Endodermal cell (in vitro differentiated cells): ENCODE results near the gene TMC8. TPM values are rescaled to one million over a fixed set of nuclear protein-coding genes. Genes with fewer than 3 reads are reported as not detected.

Source experiments
- DNase-seq: peaks from one replicate; pipeline ENCODE4 v3.0.0-alpha.2; 2017
- H3K27ac ChIP-seq: 2 replicates; pipeline ENCODE4 v1.5.1; 2013; ENCODE audit warnings: mild to moderate bottlenecking, low read depth, low read length, moderate library complexity
- H3K27me3 ChIP-seq: 2 replicates; pipeline ENCODE4 v1.6.1; 2013; ENCODE audit warnings: mild to moderate bottlenecking, low read length, moderate library complexity; ENCODE audit not compliant: insufficient read depth, control insufficient read depth, poor library complexity, severe bottlenecking
- H3K36me3 ChIP-seq: 2 replicates; pipeline ENCODE4 v1.7.0; 2013; ENCODE audit warnings: mild to moderate bottlenecking, low read length, moderate library complexity; ENCODE audit not compliant: control insufficient read depth, insufficient read depth
- H3K4me1 ChIP-seq: one replicate; pipeline ENCODE4 v1.7.0; 2013; ENCODE audit warnings: low read length; ENCODE audit not compliant: control insufficient read depth, insufficient read depth
- H3K4me3 ChIP-seq: 2 replicates; pipeline ENCODE4 v1.5.1; 2013; ENCODE audit warnings: mild to moderate bottlenecking, low read length, moderate library complexity
- H3K9ac ChIP-seq: 2 replicates; pipeline ENCODE4 v1.6.1; 2013; ENCODE audit warnings: mild to moderate bottlenecking, low read length, moderate library complexity; ENCODE audit not compliant: poor library complexity, severe bottlenecking; ENCODE audit errors: extremely low read depth
- H3K9me3 ChIP-seq: 2 replicates; pipeline ENCODE4 v1.6.1; 2013; ENCODE audit warnings: mild to moderate bottlenecking, low read length, moderate library complexity; ENCODE audit not compliant: control insufficient read depth
- H3K27ac Mint-ChIP-seq: 2 replicates; pipeline ENCODE4 v1.8.0; 2020; ENCODE audit warnings: mixed read lengths
- H3K27me3 Mint-ChIP-seq: 2 replicates; pipeline ENCODE4 v1.8.0; 2021; ENCODE audit warnings: mild to moderate bottlenecking, mixed read lengths; ENCODE audit not compliant: insufficient read depth
- H3K36me3 Mint-ChIP-seq: 2 replicates; pipeline ENCODE4 v1.8.0; 2020; ENCODE audit warnings: low read depth, mixed read lengths
- H3K4me1 Mint-ChIP-seq: 2 replicates; pipeline ENCODE4 v1.8.0; 2020; ENCODE audit warnings: mixed read lengths
- H3K4me3 Mint-ChIP-seq: 2 replicates; pipeline ENCODE4 v1.8.0; 2020; ENCODE audit warnings: mild to moderate bottlenecking, moderate library complexity, mixed read lengths
- H3K9me3 Mint-ChIP-seq: 2 replicates; pipeline ENCODE4 v1.8.0; 2020; ENCODE audit warnings: mild to moderate bottlenecking, mixed read lengths
- WGBS, 2 experiments: methylation state at CpG; one replicate each; pipeline versions ENCODE4 v1.1.5 to v1.1.7; 2013; ENCODE audit warnings: missing lambda C conversion rate in 2 of 2, mixed read lengths in 1 of 2; ENCODE audit not compliant: insufficient coverage in 1 of 2, insufficient read length in 1 of 2; 5-methylcytosine and 5-hydroxymethylcytosine counted together
- total RNA-seq, 2 donors: library from RNA; stranded (reverse); fragmentation: NEBNext Ultra II Directional in 1 of 2; extraction: Animal tissue kit (Norgen Biotek cat#: 25700) in 1 of 2; gene quantifications; 2 replicates in 1 of 2; 3 replicates in 1 of 2; pipeline ENCODE4 v1.2.1, GENCODE V29; 2021
- TF ChIP-seq, protein P1 (sequence below): fragments of 200-600 bp; sonication (generic); conservative IDR thresholded peaks from 2 replicates; pipeline ENCODE4 v1.5.0; 2021; ENCODE audit warnings: antibody characterized with exemption, mild to moderate bottlenecking

The TMC8 gene
- total RNA-seq, 2 donors from 2014 or later, result 0.90 to 3.0 TPM

DNA sequence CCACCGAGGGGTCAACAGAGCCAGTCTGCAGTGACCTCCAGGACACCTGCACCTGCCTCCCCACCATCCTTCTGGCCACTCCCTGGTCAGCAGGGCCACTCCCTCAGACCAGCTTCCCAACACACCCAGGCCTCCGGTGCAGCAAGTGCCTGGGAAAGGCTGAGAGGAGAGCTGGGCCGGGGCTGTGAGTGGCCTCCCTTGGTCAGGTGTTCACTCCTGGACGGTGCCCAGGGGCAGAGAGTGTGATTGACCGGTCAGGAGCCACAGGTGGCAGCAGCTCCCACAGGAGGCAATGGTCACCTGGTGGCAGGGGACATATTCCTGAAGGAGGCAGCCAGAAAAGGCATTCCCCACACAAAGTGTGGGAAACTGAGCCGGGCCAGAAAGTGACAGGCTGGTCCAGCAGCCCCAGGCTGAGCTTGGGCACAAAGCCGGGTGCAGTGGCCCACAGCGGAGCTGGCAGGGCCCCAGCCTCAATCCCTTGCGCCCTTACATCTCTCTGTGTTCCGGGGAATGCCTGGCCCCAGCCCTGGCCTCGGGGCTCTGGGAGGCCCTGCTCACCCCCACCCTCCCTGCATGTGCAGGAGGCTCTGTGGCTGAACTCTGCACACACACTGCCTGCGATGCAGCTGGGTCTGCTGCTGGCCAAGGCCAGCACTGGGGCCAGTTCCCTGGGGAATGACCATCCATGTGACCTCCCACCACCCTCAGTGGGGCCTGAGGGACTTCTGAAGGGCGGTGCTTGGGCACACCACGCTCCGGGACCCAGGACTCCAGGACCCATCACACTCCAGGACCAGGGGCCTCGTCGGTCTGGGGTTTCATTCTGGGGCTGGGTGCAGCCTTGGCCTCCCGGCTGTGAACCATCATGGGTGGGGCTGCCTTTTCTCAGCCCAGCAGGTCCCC, 14.4 kb downstream of the TMC8 start:
- Histone ChIP-seq H3K9ac (no peak overlapping the region), H3K4me1 (no peaks in the 10 kb centered on the region), H3K4me3 (no peak overlapping the region), H3K36me3 (no peaks in the 10 kb centered on the region), H3K9me3 (no peaks in the 10 kb centered on the region), H3K27me3 (no peaks in the 10 kb centered on the region), H3K27ac (no peak overlapping the region)
- DNase-seq, result peak; percentile 53
- Mint-ChIP-seq H3K9me3 (no peaks in the 10 kb centered on the region), H3K4me3 (no peak overlapping the region), H3K27me3 (peaks cover 10% of the 10 kb centered on the region), H3K27ac (no peak overlapping the region), H3K4me1 (no peaks in the 10 kb centered on the region), H3K36me3 (no peaks in the 10 kb centered on the region)
- TF ChIP-seq, protein P1, sequence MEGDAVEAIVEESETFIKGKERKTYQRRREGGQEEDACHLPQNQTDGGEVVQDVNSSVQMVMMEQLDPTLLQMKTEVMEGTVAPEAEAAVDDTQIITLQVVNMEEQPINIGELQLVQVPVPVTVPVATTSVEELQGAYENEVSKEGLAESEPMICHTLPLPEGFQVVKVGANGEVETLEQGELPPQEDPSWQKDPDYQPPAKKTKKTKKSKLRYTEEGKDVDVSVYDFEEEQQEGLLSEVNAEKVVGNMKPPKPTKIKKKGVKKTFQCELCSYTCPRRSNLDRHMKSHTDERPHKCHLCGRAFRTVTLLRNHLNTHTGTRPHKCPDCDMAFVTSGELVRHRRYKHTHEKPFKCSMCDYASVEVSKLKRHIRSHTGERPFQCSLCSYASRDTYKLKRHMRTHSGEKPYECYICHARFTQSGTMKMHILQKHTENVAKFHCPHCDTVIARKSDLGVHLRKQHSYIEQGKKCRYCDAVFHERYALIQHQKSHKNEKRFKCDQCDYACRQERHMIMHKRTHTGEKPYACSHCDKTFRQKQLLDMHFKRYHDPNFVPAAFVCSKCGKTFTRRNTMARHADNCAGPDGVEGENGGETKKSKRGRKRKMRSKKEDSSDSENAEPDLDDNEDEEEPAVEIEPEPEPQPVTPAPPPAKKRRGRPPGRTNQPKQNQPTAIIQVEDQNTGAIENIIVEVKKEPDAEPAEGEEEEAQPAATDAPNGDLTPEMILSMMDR, result no peak
- 92 to 95% methylated on average over 12 to 18 of the region's 18 CpGs for WGBS, 2 experiments

GRCh38 chr17:78146471-78146869, 15.9 kb downstream of the TMC8 start:
- Mint-ChIP-seq H3K9me3 (no peaks in the 10 kb centered on the region), H3K27ac (no peak overlapping the region), H3K27me3 (peaks cover 8% of the 10 kb centered on the region), H3K4me1 (peaks cover 1% of the 10 kb centered on the region), H3K4me3 (no peak overlapping the region), H3K36me3 (no peaks in the 10 kb centered on the region)
- DNase-seq, result no peak
- TF ChIP-seq, protein P1, result no peak
- no peaks in the 10 kb centered on the region for H3K9me3 ChIP-seq
- H3K36me3 ChIP-seq, result no peaks in the 10 kb centered on the region
- no peak overlapping the region for H3K27ac ChIP-seq
- WGBS, 2 experiments, result 80 to 89% methylated on average over 1 to 7 of the region's 7 CpGs
- H3K9ac ChIP-seq, result no peak overlapping the region
- no peaks in the 10 kb centered on the region for H3K27me3 ChIP-seq
- no peaks in the 10 kb centered on the region for H3K4me1 ChIP-seq
- H3K4me3 ChIP-seq, result no peak overlapping the region

DNA sequence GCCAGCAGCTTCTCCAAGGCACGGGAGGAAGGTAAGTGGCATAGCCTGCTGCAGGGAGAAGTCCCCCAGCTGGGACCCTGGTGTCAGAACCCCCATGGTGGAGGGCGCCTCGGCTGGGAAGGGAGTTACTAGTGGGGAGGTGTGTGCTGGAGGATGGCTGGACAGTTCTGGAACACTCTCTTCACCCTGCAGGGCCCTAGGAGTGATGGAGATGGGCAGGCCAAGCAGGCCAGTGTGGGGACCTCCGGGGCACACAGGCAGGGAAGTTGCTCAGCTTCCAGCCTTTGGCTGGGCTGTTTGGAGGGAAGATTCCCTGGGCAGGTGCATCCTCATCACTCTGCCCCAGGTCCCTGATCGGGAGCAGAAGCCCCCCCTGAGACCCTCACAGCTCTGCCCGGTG, 16.3 kb downstream of the TMC8 start:
- Mint-ChIP-seq H3K27ac (no peak overlapping the region), H3K9me3 (no peaks in the 10 kb centered on the region), H3K4me3 (no peak overlapping the region), H3K36me3 (no peaks in the 10 kb centered on the region), H3K27me3 (peaks cover 7% of the 10 kb centered on the region), H3K4me1 (peaks cover 4% of the 10 kb centered on the region)
- Histone ChIP-seq H3K4me1 (no peaks in the 10 kb centered on the region), H3K27ac (no peak overlapping the region), H3K9ac (no peak overlapping the region), H3K9me3 (no peaks in the 10 kb centered on the region), H3K36me3 (no peaks in the 10 kb centered on the region), H3K4me3 (no peak overlapping the region), H3K27me3 (no peaks in the 10 kb centered on the region)
- 96 to 100% methylated on average over 1 to 6 of the region's 6 CpGs for WGBS, 2 experiments
- TF ChIP-seq, protein P1, result no peak
- no peak for DNase-seq
